Fibroblast of villous mesenchyme (primary cell): ENCODE data around the gene FAM89B. TPM values are rescaled to one million over a fixed set of nuclear protein-coding genes. Genes with fewer than 3 reads are reported as not detected.
"Not testable (repeated sequence)": the region's sequence is repeated elsewhere in the genome, so short reads cannot be mapped to it uniquely, and the experiment has no call there.

ENCODE experiments used
- DNase-seq: peaks from one replicate; pipeline ENCODE4 v3.0.0-alpha.2; 2010; ENCODE audit warnings: low read depth
- H3K4me3 ChIP-seq: 2 replicates; pipeline ENCODE4 v1.5.1; 2011; ENCODE audit warnings: low read depth, mild to moderate bottlenecking, low read length
- total RNA-seq: library from RNA; depleted of rRNA; stranded (reverse); fragments of >200 nt; gene quantifications from 2 replicates; pipeline ENCODE4 v1.2.3, GENCODE V29; 2012
- TF ChIP-seq, protein P1 (sequence below): IDR thresholded peaks from 2 replicates; pipeline ENCODE4 v1.5.1; 2012; ENCODE audit warnings: low read depth, mild to moderate bottlenecking, low read length; ENCODE audit not compliant: insufficient read depth

FAM89B gene
- 19.0 and 27.4 TPM in 2 replicates for total RNA-seq

DNA sequence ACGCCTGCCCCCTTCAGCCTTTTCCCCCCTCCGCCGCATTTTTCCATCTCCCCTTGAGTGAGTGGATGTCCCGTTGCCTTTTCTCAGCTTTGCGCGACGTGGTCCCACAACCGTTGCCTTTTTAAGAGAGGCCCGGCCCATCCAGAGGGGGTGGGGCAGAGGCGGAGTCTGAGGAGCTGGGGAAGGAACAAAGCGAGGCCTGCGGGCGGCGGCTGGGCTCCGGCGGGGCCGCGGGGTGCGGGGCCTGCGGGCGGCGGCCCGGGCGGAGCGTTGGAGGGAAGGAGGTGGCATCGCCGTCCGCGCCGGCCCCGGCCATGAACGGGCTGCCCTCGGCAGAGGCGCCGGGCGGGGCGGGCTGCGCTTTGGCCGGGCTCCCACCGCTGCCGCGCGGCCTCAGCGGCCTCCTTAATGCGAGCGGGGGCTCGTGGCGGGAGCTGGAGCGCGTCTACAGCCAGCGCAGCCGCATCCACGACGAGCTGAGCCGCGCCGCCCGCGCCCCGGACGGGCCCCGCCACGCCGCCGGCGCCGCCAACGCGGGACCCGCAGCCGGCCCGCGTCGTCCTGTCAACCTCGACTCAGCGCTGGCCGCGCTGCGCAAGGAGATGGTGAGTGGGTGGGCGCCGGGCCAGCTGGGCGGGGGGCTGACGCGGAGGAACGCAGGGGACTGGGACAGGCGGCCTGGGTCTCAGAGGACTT, at the start of gene FAM89B:
FAM89B (plus strand) TSS at position 183 of the 696 bp plus-strand sequence; CDS start at position 315, 132 bp downstream.
- TF ChIP-seq, protein P1, sequence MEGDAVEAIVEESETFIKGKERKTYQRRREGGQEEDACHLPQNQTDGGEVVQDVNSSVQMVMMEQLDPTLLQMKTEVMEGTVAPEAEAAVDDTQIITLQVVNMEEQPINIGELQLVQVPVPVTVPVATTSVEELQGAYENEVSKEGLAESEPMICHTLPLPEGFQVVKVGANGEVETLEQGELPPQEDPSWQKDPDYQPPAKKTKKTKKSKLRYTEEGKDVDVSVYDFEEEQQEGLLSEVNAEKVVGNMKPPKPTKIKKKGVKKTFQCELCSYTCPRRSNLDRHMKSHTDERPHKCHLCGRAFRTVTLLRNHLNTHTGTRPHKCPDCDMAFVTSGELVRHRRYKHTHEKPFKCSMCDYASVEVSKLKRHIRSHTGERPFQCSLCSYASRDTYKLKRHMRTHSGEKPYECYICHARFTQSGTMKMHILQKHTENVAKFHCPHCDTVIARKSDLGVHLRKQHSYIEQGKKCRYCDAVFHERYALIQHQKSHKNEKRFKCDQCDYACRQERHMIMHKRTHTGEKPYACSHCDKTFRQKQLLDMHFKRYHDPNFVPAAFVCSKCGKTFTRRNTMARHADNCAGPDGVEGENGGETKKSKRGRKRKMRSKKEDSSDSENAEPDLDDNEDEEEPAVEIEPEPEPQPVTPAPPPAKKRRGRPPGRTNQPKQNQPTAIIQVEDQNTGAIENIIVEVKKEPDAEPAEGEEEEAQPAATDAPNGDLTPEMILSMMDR: no peak
- H3K4me3 ChIP-seq: peak within 1 kb of the TSS; percentile 69
- peak; percentile 89 for DNase-seq

DNA sequence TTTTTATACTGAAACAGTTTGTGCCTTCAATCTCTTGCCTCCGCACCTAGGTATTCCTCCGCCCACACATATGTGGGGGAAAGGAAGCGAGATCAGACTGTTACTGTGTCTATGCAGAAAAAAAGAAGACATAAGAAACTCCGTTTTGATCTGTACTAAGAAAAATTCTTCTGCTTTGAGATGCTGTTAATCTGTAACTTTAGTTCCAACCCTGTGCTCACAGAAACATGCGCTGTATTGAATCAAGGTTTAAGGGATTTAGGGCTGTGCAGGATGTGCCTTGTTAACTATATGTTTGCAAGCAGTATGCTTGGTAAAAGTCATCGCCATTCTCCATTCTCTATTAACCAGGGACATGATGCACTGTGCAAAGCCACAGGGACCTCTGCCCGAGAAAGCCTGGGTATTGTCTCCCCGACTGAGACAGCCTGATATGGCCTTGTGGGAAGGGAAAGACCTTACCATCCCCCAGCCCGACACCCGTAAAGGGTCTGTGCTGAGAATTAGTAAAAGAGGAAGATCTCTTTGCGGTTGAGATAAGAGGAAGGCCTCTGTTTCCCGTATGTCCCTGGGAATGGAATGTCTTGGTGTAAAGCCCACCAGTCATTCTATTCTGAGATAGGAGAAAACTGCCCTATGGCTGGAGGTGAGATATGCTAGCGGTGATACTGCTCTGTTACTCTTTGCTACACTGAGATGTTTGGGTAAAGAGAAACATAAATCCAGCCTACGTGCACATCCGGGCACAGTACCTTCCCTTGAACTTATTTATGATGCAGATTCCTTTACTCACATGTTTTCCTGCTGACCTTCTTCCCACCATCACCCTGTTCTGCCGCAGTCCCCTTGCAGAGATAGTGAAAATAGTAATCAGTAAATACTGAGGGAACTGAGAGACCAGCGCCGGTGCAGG, 49.4 kb upstream of the FAM89B start:
- peak; percentile 92 for DNase-seq
- H3K4me3 ChIP-seq: peak overlapping the region; percentile 15

DNA sequence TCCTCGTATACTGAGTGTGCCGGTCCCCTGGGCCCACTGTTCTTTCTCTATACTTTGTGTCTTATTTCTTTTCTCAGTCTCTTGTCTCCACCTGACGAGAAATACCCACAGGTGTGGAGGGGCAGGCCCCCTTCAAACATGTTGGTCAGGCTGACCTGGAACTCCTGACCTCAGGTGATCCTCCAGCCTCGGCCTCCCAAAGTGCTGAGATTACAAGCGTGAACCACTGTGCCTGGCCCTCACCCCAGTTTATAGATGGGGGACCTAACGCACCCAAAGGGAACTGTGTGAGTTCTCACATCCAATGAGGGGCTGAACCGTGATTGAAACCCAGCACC, 48.7 kb upstream of the FAM89B start:
- not testable (repeated sequence) for DNase-seq

DNA sequence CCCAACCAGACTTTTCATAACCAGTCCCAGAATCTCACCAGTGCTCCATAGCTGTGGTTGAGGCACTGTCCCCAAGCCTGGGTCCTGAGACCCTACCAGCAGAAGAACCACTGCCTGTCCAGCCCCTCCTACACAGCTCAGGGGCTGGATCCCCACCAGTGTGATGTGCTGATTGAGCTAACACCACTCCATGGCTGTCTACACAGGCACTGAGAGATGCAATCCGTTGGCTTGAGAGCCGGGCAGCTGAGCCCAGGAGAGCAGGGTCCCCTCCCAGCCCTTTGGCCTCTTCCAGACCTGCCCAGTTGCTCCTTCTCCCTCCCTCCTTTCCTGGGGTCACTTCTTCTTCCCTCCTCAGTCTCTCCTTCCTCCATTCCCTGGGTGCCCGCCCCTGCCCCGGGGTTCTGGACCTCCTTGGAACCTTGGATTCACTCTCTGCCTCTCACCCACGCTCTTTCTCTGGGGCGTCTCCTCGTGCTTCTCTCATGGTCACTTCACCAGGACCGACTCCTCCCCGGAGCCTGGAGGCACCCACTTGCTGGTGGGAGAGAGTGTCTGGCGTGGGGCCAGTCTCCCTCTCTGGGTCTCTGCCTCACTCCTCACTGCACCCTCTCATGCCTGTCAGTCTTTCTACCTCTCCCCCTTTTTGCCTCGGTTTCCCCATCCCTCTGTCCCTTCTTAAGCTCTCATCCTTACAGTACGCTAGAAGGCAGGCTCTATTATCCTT, 48.2 kb upstream of the FAM89B start:
- no peak for DNase-seq
- TF ChIP-seq, protein P1: no peak
- peak overlapping the region; percentile 47 for H3K4me3 ChIP-seq

More for the DNA sequence above, 48.7 kb upstream of the FAM89B start:
- H3K4me3 ChIP-seq: not testable (repeated sequence)

DNA sequence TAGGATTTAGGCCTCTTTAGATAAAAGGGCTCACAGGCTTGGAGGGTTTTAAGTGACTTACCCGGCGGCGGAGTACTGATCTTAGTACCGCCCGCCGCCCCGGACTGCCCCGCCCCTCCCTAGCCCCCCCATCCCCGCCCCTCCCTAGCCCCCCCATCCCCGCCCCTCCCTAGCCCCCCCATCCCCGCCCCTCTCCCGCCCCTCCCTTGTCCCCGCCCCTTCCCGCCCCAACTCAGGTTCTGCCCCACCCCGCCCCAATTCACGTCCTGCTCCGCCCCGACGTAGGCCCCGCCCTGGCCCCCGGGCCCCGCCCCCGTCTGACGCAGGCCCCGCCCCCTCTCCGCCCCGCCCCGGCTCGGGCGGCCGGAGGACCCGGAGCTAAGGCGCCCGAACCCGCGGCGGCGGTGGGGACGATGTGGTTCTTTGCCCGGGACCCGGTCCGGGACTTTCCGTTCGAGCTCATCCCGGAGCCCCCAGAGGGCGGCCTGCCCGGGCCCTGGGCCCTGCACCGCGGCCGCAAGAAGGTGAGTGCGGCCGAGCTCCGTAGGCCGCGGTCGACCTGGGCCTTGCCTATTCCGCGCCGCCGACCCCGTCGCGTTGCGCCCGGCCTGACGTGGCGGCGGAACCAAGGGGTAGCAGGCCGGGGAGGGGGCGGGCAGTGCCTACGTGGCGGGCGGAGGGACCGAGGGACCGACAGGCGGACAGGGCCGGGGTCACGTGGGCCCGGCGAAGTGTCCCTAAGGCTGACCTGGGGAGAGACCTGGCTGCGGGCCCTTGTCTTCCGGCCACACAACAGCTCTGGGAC, 47.4 kb upstream of the FAM89B start, which contains the start of gene SCYL1:
SCYL1 (plus strand) TSS at position 343 of the 805 bp plus-strand sequence; CDS start at position 414, 71 bp downstream.
- H3K4me3 ChIP-seq: peak within 1 kb of the TSS; percentile 88
- DNase-seq: peak; percentile 92
- TF ChIP-seq, protein P1: no peak

DNA sequence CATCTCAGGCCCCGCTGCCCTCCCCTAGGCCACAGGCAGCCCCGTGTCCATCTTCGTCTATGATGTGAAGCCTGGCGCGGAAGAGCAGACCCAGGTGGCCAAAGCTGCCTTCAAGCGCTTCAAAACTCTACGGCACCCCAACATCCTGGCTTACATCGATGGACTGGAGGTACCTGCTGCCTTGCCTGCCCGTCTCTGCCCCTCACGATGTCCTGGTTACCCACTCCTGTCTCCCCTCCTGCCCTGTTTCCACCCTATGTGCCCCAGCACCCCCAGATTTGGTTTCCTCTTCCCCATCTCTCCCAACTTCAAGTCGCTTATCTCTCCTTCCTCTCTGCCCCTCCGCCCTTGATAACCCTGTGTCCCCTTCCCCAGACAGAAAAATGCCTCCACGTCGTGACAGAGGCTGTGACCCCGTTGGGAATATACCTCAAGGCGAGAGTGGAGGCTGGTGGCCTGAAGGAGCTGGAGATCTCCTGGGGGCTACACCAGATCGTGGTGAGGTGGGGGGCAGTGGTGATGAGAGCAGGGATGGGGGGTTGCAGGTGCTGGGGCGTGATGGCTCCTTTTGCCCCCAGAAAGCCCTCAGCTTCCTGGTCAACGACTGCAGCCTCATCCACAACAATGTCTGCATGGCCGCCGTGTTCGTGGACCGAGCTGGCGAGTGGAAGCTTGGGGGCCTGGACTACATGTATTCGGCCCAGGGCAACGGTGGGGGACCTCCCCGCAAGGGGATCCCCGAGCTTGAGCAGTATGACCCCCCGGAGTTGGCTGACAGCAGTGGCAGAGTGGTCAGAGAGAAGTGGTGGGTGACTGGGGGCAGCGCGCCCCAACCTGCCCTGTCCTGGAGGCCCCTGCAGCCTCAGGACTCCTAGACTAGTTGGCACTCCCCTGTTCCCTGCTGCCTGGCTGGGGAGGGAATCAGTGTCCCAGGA, 46.5 kb upstream of the FAM89B start:
- TF ChIP-seq, protein P1: no peak
- H3K4me3 ChIP-seq: peak overlapping the region; percentile 88
- no peak for DNase-seq
